Hepatocyte (in vitro differentiated cells): Measurements from ENCODE around the gene SYCN.

Source experiments
- EZH2phosphoT487 ChIP-seq: fragments of 200-600 bp; sonication (generic); IDR thresholded peaks from one replicate; pipeline ENCODE4 v1.6.1; 2018; ENCODE audit warnings: antibody characterized with exemption, mild to moderate bottlenecking, low read depth, moderate library complexity; ENCODE audit not compliant: unreplicated experiment, severe bottlenecking
- TF ChIP-seq, protein P1 (sequence below): fragments of 200-600 bp; sonication (generic); IDR thresholded peaks from 2 replicates; pipeline ENCODE4 v1.5.1; 2016; ENCODE audit warnings: antibody characterized with exemption, mild to moderate bottlenecking; ENCODE audit not compliant: poor library complexity

DNA sequence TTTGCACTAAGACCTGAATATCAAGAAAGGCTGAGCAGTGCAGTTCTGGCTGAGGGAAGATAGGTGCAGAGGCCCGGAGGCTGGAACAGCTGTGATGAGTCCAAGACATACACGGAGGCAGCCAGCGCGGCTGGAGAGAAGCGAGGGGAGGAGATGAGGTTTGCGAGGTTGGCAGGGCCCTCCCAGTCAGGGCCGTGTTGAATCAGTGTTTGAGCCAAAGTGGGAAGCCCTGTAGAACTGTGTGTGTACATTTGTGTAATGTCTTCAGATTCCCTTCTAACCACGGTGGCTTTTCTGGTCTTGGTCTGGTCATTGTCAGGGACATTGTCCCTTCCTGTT, 43.6 kb downstream of the SYCN start:
- TF ChIP-seq, protein P1, sequence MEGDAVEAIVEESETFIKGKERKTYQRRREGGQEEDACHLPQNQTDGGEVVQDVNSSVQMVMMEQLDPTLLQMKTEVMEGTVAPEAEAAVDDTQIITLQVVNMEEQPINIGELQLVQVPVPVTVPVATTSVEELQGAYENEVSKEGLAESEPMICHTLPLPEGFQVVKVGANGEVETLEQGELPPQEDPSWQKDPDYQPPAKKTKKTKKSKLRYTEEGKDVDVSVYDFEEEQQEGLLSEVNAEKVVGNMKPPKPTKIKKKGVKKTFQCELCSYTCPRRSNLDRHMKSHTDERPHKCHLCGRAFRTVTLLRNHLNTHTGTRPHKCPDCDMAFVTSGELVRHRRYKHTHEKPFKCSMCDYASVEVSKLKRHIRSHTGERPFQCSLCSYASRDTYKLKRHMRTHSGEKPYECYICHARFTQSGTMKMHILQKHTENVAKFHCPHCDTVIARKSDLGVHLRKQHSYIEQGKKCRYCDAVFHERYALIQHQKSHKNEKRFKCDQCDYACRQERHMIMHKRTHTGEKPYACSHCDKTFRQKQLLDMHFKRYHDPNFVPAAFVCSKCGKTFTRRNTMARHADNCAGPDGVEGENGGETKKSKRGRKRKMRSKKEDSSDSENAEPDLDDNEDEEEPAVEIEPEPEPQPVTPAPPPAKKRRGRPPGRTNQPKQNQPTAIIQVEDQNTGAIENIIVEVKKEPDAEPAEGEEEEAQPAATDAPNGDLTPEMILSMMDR: no peak
- no peak for TF ChIP-seq EZH2phosphoT487
